ENCODE data around the gene TSHR. TPM values are rescaled to one million over a fixed set of nuclear protein-coding genes. Genes with fewer than 3 reads are reported as not detected.

The TSHR gene
- total RNA-seq, 1 experiment from 2014 or later = not detected

- CTCF ChIA-PET = interaction anchor here (0.9 kb wide), 1 partner anchor 10 kb away, joined by 4 read pairs; no protein-coding TSS in a partner anchor
- peaks cover 0 to 5% of the 10 kb centered on the region in 2 experiments; a peak in 2 of 4 replicates for H3K36me3 ChIP-seq (ENCODE audit: control insufficient read depth in 1 of 2, insufficient read depth in 2 of 2, low read length in 2 of 2)
- POLR2A ChIA-PET = interaction anchor here (0.6 to 1.1 kb wide), 3 partner anchors 10 to 40 kb away, joined by 3 to 4 read pairs (median 4); no protein-coding TSS in a partner anchor
Measured at GRCh38 chr14:81179631-81180030, 224.2 kb downstream of the TSHR start.

DNA sequence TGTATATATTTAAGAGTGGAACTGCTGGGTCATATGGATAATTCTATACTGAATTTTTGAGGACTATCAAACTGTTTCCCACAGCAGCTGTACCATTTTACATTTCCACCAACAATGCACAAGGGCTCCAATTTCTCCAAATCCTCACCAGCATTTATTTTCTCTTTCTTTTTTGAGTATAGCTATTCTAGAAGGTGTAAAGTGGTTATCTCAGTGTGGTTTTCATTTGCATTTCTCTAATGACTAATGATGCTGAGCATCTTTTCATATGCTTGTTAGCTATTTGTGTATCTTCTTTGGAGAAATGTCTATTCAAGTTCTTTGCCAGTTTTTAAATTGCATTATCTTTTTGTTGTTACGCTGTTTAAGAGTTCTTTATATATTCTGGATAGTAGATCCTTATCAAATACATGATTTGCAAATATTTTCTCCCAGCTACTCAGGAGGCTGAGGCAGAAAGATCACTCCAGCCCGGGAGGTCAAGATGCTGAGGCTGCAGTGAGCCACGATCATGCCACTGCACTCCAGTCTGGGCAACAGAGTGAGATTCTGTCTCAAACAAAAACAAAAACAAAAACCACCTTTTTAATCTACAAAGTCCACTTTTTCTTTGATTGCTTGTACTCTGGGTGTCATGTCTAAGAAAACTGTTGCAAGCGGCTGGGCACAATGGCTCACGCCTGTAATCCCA, 232.6 kb downstream of the TSHR start:
- no peaks in the 10 kb centered on the region for H3K9me2 ChIP-seq (ENCODE audit: insufficient read depth)
- H3K36me3 ChIP-seq (ENCODE audit: control insufficient read depth in 1 of 2, insufficient read depth in 2 of 2, low read length in 2 of 2) = peaks cover 24 to 25% of the 10 kb centered on the region in 2 experiments
- ChIA-PET POLR2A (no interaction called here), CTCF (no interaction called here), RAD21 (ENCODE audit: low non-redundant PET in 1 of 2, low total read pairs in 2 of 2, uncharacterized antibody in 2 of 2, unreplicated experiment in 2 of 2) (no interaction called here)
- peaks cover 3% of the 10 kb centered on the region; the same call in 1 of the 2 replicates for H4K20me1 ChIP-seq (ENCODE audit: insufficient read depth)
- DNase-seq (ENCODE audit: low read depth, low spot score) (no peak), ATAC-seq (no peak)
- no peak overlapping the region for H3K4me2 ChIP-seq (ENCODE audit: low read length)
- H3K27me3 ChIP-seq (ENCODE audit: insufficient read depth, low read length) = no peaks in the 10 kb centered on the region
- intact Hi-C loops (cut with micrococcal nuclease) = no loop called here
- H3K9me3 ChIP-seq (ENCODE audit: control insufficient read depth in 1 of 2, insufficient read depth in 1 of 2, low read depth in 1 of 2, low read length in 2 of 2) = no peaks in the 10 kb centered on the region
- H3K9ac ChIP-seq (ENCODE audit: low read length) = no peak overlapping the region
- no peak overlapping the region for H2AFZ ChIP-seq (ENCODE audit: low read depth, low read length, poor library complexity, severe bottlenecking)
- no peaks in the 10 kb centered on the region for H3K4me1 ChIP-seq (ENCODE audit: control insufficient read depth in 1 of 2, insufficient read depth in 2 of 2, low read length in 2 of 2)
- no TSS peak for BruUV-seq (replicated peaks)
- peaks cover 40% of the 10 kb centered on the region for H3K79me2 ChIP-seq (ENCODE audit: insufficient read depth, low read length)
- no peak overlapping the region for H3K27ac ChIP-seq (ENCODE audit: low read depth, low read length)
- H3K4me3 ChIP-seq (replicated peaks in 1 of 2; ENCODE audit: low read depth in 1 of 2, low read length in 2 of 2) = no peak overlapping the region
- TF ChIP-seq, protein P1, sequence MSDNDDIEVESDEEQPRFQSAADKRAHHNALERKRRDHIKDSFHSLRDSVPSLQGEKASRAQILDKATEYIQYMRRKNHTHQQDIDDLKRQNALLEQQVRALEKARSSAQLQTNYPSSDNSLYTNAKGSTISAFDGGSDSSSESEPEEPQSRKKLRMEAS (IDR thresholded peaks at IDR 0.05) = no peak
- TF ChIP-seq ATF3 (IDR thresholded peaks at IDR 0.05) = no peak
- TF ChIP-seq EGR1 (IDR thresholded peaks at IDR 0.05; ENCODE audit: low read depth) = no peak
- TF ChIP-seq YY1 (IDR thresholded peaks at IDR 0.05; ENCODE audit: extremely low read depth, insufficient replicate concordance, low read depth, low read length) = no peak
- no peak for TF ChIP-seq TCF7L2 (IDR thresholded peaks at IDR 0.05; ENCODE audit: borderline replicate concordance, extremely low read depth, insufficient read depth, insufficient read length)
- TF ChIP-seq SIN3A (IDR thresholded peaks at IDR 0.05; ENCODE audit: low read depth) = no peak
- no peak for TF ChIP-seq POLR2A (IDR thresholded peaks at IDR 0.05; ENCODE audit: borderline replicate concordance, extremely low read depth, insufficient read depth, insufficient read length)
- no peak for TF ChIP-seq RAD21 (IDR thresholded peaks at IDR 0.05; ENCODE audit: low read depth)
- no peak for TF ChIP-seq EZH2 (IDR thresholded peaks at IDR 0.05)
- TF ChIP-seq ZFX (IDR thresholded peaks at IDR 0.05) = no peak
- TF ChIP-seq, protein P2, sequence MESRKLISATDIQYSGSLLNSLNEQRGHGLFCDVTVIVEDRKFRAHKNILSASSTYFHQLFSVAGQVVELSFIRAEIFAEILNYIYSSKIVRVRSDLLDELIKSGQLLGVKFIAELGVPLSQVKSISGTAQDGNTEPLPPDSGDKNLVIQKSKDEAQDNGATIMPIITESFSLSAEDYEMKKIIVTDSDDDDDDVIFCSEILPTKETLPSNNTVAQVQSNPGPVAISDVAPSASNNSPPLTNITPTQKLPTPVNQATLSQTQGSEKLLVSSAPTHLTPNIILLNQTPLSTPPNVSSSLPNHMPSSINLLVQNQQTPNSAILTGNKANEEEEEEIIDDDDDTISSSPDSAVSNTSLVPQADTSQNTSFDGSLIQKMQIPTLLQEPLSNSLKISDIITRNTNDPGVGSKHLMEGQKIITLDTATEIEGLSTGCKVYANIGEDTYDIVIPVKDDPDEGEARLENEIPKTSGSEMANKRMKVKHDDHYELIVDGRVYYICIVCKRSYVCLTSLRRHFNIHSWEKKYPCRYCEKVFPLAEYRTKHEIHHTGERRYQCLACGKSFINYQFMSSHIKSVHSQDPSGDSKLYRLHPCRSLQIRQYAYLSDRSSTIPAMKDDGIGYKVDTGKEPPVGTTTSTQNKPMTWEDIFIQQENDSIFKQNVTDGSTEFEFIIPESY (IDR thresholded peaks at IDR 0.05; ENCODE audit: extremely low read depth, insufficient replicate concordance, low read length) = no peak
- no peak for TF ChIP-seq CBX3 (IDR thresholded peaks at IDR 0.05; ENCODE audit: low read depth)
- no peak for TF ChIP-seq JUND (IDR thresholded peaks at IDR 0.05)
- no peak for TF ChIP-seq ELF1 (IDR thresholded peaks at IDR 0.05; ENCODE audit: borderline replicate concordance, low read depth)
- no peak for TF ChIP-seq SRF (IDR thresholded peaks at IDR 0.05; ENCODE audit: low read depth)

More at GRCh38 chr14:81179631-81180030, 224.2 kb downstream of the TSHR start:
- DNase-seq (ENCODE audit: low read depth, low spot score) (no peak), ATAC-seq (no peak)
- no peaks in the 10 kb centered on the region; the same call in 1 of the 2 replicates for H3K79me2 ChIP-seq (ENCODE audit: insufficient read depth, low read length)
- no peak overlapping the region for H3K9ac ChIP-seq (ENCODE audit: low read length)
- H2AFZ ChIP-seq (ENCODE audit: low read depth, low read length, poor library complexity, severe bottlenecking) = no peak overlapping the region
- H3K4me2 ChIP-seq (ENCODE audit: low read length) = no peak overlapping the region
- no TSS peak for BruUV-seq (replicated peaks)
- H3K9me2 ChIP-seq (ENCODE audit: insufficient read depth) = no peaks in the 10 kb centered on the region
- no peaks in the 10 kb centered on the region for H4K20me1 ChIP-seq (ENCODE audit: insufficient read depth)
- H3K27me3 ChIP-seq (ENCODE audit: insufficient read depth, low read length) = no peaks in the 10 kb centered on the region
- intact Hi-C loops (cut with micrococcal nuclease) = no loop called here
- no peaks in the 10 kb centered on the region for H3K4me1 ChIP-seq (ENCODE audit: control insufficient read depth in 1 of 2, insufficient read depth in 2 of 2, low read length in 2 of 2)
- H3K27ac ChIP-seq (ENCODE audit: low read depth, low read length) = no peak overlapping the region
- no peaks in the 10 kb centered on the region for H3K9me3 ChIP-seq (ENCODE audit: control insufficient read depth in 1 of 2, insufficient read depth in 1 of 2, low read depth in 1 of 2, low read length in 2 of 2)
- RAD21 ChIA-PET (ENCODE audit: low non-redundant PET in 1 of 2, low total read pairs in 2 of 2, uncharacterized antibody in 2 of 2, unreplicated experiment in 2 of 2) = no interaction called here
- no peak overlapping the region for H3K4me3 ChIP-seq (replicated peaks in 1 of 2; ENCODE audit: low read depth in 1 of 2, low read length in 2 of 2)
- TF ChIP-seq ELF1 (IDR thresholded peaks at IDR 0.05; ENCODE audit: borderline replicate concordance, low read depth) (no peak), ATF3 (IDR thresholded peaks at IDR 0.05) (no peak)

Measured in HCT116 (cell line).